Measurements from ENCODE around the gene FBXL7.

DNA sequence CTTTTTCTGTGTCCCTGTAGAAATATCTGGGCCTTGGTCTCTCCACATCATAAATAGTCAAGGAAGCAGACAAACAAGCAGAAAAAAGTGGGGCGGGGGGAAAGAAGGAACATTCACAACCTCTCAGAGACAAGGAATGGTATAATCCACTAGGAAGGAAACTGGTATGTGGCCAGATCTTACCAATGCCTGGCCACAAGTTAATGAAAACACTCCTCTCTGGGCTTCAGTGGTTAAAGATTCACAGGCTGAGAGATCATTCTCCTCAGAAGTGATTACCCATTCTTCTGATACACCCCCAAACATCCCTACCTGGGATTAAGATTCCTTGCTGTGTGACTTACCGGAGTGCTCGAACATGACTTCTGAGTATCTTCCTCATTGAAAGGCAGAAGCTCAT is 389.0 kb downstream of the FBXL7 start:
- TF ChIP-seq, protein P1, sequence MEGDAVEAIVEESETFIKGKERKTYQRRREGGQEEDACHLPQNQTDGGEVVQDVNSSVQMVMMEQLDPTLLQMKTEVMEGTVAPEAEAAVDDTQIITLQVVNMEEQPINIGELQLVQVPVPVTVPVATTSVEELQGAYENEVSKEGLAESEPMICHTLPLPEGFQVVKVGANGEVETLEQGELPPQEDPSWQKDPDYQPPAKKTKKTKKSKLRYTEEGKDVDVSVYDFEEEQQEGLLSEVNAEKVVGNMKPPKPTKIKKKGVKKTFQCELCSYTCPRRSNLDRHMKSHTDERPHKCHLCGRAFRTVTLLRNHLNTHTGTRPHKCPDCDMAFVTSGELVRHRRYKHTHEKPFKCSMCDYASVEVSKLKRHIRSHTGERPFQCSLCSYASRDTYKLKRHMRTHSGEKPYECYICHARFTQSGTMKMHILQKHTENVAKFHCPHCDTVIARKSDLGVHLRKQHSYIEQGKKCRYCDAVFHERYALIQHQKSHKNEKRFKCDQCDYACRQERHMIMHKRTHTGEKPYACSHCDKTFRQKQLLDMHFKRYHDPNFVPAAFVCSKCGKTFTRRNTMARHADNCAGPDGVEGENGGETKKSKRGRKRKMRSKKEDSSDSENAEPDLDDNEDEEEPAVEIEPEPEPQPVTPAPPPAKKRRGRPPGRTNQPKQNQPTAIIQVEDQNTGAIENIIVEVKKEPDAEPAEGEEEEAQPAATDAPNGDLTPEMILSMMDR (conservative IDR thresholded peaks at IDR 0.05; ENCODE audit: low read depth in 2 of 2), result no peak
- TF ChIP-seq ZNF114 (CRISPR knock-in tag; IDR thresholded peaks at IDR 0.05), result no peak
- no peak for TF ChIP-seq POLR2AphosphoS5 (IDR thresholded peaks at IDR 0.05; ENCODE audit: low read depth)
- TF ChIP-seq EZH2 (IDR thresholded peaks at IDR 0.05; ENCODE audit: low read depth, unreplicated experiment), result no peak
- TF ChIP-seq, protein P2, sequence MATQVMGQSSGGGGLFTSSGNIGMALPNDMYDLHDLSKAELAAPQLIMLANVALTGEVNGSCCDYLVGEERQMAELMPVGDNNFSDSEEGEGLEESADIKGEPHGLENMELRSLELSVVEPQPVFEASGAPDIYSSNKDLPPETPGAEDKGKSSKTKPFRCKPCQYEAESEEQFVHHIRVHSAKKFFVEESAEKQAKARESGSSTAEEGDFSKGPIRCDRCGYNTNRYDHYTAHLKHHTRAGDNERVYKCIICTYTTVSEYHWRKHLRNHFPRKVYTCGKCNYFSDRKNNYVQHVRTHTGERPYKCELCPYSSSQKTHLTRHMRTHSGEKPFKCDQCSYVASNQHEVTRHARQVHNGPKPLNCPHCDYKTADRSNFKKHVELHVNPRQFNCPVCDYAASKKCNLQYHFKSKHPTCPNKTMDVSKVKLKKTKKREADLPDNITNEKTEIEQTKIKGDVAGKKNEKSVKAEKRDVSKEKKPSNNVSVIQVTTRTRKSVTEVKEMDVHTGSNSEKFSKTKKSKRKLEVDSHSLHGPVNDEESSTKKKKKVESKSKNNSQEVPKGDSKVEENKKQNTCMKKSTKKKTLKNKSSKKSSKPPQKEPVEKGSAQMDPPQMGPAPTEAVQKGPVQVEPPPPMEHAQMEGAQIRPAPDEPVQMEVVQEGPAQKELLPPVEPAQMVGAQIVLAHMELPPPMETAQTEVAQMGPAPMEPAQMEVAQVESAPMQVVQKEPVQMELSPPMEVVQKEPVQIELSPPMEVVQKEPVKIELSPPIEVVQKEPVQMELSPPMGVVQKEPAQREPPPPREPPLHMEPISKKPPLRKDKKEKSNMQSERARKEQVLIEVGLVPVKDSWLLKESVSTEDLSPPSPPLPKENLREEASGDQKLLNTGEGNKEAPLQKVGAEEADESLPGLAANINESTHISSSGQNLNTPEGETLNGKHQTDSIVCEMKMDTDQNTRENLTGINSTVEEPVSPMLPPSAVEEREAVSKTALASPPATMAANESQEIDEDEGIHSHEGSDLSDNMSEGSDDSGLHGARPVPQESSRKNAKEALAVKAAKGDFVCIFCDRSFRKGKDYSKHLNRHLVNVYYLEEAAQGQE (IDR thresholded peaks at IDR 0.05; ENCODE audit: unreplicated experiment), result no peak
- TF ChIP-seq STAT1 (IDR thresholded peaks at IDR 0.05; ENCODE audit: unreplicated experiment), result no peak
- TF ChIP-seq JUNB (IDR thresholded peaks at IDR 0.05; ENCODE audit: unreplicated experiment), result no peak
